GM23338 (cell line): ENCODE data around the gene USP17L21. TPM values are rescaled to one million over a fixed set of nuclear protein-coding genes. Genes with fewer than 3 reads are reported as not detected.
"Not testable (repeated sequence)": the region's sequence is repeated elsewhere in the genome, so short reads cannot be mapped to it uniquely, and the experiment has no call there.

Experiments
- ATAC-seq: fragments of 200-7000 bp; cut with Tn5 transposase; 3 replicates; pipeline ENCODE4 v1.9.1; 2020
- DNase-seq: peaks from one replicate; pipeline ENCODE4 v3.0.0-alpha.2; 2015; ENCODE audit warnings: low spot score
- H2AFZ ChIP-seq: fragments of 200-600 bp; sonication (generic); 2 replicates; pipeline ENCODE4 v1.8.0; 2016; ENCODE audit warnings: antibody characterized with exemption, mild to moderate bottlenecking, moderate library complexity
- H3F3A ChIP-seq: fragments of 200-600 bp; sonication (generic); replicated peaks from 2 replicates; pipeline ENCODE4 v1.8.0; 2017; ENCODE audit warnings: antibody characterized with exemption, mixed run types, low read depth
- H3K27ac ChIP-seq: fragments of 200-600 bp; sonication (generic); 2 replicates; pipeline ENCODE4 v1.6.1; 2016; ENCODE audit warnings: low read depth
- H3K27me3 ChIP-seq: fragments of 200-600 bp; sonication (generic); 2 replicates; pipeline ENCODE4 v1.8.0; 2016; ENCODE audit warnings: mild to moderate bottlenecking, mixed run types, moderate library complexity; ENCODE audit not compliant: insufficient read depth
- H3K36me3 ChIP-seq: fragments of 200-600 bp; sonication (generic); 2 replicates; pipeline ENCODE4 v1.8.0; 2016; ENCODE audit warnings: mild to moderate bottlenecking; ENCODE audit not compliant: insufficient read depth
- H3K4me1 ChIP-seq: fragments of 200-600 bp; sonication (generic); 2 replicates; pipeline ENCODE4 v1.8.0; 2016; ENCODE audit warnings: mild to moderate bottlenecking, moderate library complexity; ENCODE audit not compliant: insufficient read depth
- H3K4me2 ChIP-seq: fragments of 200-600 bp; sonication (generic); 2 replicates; pipeline ENCODE4 v1.7.1; 2017; ENCODE audit warnings: mixed run types
- H3K4me3 ChIP-seq: fragments of 200-600 bp; sonication (generic); 2 replicates; pipeline ENCODE4 v1.6.1; 2016; ENCODE audit warnings: mixed run types
- H3K79me2 ChIP-seq: fragments of 200-600 bp; sonication (generic); replicated peaks from 2 replicates; pipeline ENCODE4 v1.8.0; 2017; ENCODE audit warnings: mild to moderate bottlenecking; ENCODE audit not compliant: insufficient read depth
- H3K9me2 ChIP-seq: fragments of 200-600 bp; sonication (generic); 2 replicates; pipeline ENCODE4 v1.8.0; 2017; ENCODE audit not compliant: insufficient read depth
- H4K20me1 ChIP-seq: fragments of 200-600 bp; sonication (generic); replicated peaks from 2 replicates; pipeline ENCODE4 v1.8.0; 2017; ENCODE audit warnings: mild to moderate bottlenecking; ENCODE audit not compliant: insufficient read depth
- H3K27ac Mint-ChIP-seq: 2 replicates; pipeline ENCODE4 v1.8.0; 2020; ENCODE audit warnings: inconsistent platforms, mild to moderate bottlenecking, moderate library complexity, mixed read lengths
- H3K27me3 Mint-ChIP-seq: 3 replicates; pipeline ENCODE4 v1.8.0; 2022; ENCODE audit warnings: low read depth, mild to moderate bottlenecking, moderate library complexity, mixed read lengths, inconsistent platforms; ENCODE audit not compliant: insufficient read depth, poor library complexity
- H3K36me3 Mint-ChIP-seq: 3 replicates; pipeline ENCODE4 v1.8.0; 2021; ENCODE audit warnings: low read depth, mild to moderate bottlenecking, inconsistent platforms, moderate library complexity, mixed read lengths
- H3K4me1 Mint-ChIP-seq: 3 replicates; pipeline ENCODE4 v1.8.0; 2020; ENCODE audit warnings: mild to moderate bottlenecking, inconsistent platforms, mixed read lengths
- H3K4me3 Mint-ChIP-seq: 3 replicates; pipeline ENCODE4 v1.8.0; 2021; ENCODE audit warnings: moderate library complexity, mild to moderate bottlenecking, inconsistent platforms, mixed read lengths
- H3K9me3 Mint-ChIP-seq: 3 replicates; pipeline ENCODE4 v1.8.0; 2020; ENCODE audit warnings: moderate library complexity, mild to moderate bottlenecking, inconsistent platforms, mixed read lengths
- long read RNA-seq: library from polyadenylated mRNA; unstranded; transcript quantifications from one replicate; pipeline ENCODE4 v2.0.0, GENCODE V29; 2020; ENCODE audit not compliant: unreplicated experiment
- polyA plus RNA-seq: library from polyadenylated mRNA; unstranded; fragments of >200 nt; fragmentation: Nextera tagmentation; extraction: Ambion mirVana; gene quantifications from 2 replicates; pipeline ENCODE4 v1.2.1, GENCODE V29; 2016
- total RNA-seq: library from RNA; depleted of rRNA; stranded (reverse); fragments of >200 nt; shearing (Covaris generic); gene quantifications from 2 replicates; pipeline ENCODE4 v1.2.3, GENCODE V29; 2014; rRNA removed

Gene USP17L21, protein sequence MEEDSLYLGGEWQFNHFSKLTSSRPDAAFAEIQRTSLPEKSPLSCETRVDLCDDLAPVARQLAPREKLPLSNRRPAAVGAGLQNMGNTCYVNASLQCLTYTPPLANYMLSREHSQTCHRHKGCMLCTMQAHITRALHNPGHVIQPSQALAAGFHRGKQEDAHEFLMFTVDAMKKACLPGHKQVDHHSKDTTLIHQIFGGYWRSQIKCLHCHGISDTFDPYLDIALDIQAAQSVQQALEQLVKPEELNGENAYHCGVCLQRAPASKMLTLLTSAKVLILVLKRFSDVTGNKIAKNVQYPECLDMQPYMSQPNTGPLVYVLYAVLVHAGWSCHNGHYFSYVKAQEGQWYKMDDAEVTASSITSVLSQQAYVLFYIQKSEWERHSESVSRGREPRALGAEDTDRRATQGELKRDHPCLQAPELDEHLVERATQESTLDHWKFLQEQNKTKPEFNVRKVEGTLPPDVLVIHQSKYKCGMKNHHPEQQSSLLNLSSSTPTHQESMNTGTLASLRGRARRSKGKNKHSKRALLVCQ
- total RNA-seq (not detected in 2 replicates), polyA plus RNA-seq (not detected in 2 replicates)
- long read RNA-seq = 0 reads

DNA sequence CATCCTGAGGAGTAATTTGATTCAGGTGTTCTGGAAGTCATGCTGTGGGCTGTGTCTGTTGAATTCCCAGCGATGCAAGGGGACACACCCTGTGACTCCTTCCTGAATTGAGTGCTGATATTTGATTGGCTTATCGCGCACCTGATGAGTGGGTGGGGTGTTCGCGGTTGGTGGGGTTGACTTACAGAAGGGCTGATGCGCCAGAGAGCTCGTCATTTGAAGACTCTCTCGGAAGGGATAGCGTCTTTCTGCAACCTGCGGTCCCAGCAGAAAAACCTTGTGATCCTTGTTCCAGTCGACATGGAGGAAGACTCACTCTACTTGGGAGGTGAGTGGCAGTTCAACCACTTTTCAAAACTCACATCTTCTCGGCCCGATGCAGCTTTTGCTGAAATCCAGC is at the start of gene USP17L21:
Gene USP17L21 (plus strand): TSS at position 301 of the 400 bp plus-strand sequence. CDS start 0 bp downstream, at position 301.
- not testable (repeated sequence) for H3K4me1 ChIP-seq, H3K4me3 ChIP-seq, H3K36me3 ChIP-seq, H3K9me3 Mint-ChIP-seq, ATAC-seq, DNase-seq, H3K4me1 Mint-ChIP-seq, H3K36me3 Mint-ChIP-seq, H3K4me3 Mint-ChIP-seq, H3K27me3 ChIP-seq, H3K79me2 ChIP-seq, H2AFZ ChIP-seq, H3K4me2 ChIP-seq, H3K27me3 Mint-ChIP-seq, H3K27ac Mint-ChIP-seq, H3F3A ChIP-seq, H4K20me1 ChIP-seq, H3K9me2 ChIP-seq, H3K27ac ChIP-seq

DNA sequence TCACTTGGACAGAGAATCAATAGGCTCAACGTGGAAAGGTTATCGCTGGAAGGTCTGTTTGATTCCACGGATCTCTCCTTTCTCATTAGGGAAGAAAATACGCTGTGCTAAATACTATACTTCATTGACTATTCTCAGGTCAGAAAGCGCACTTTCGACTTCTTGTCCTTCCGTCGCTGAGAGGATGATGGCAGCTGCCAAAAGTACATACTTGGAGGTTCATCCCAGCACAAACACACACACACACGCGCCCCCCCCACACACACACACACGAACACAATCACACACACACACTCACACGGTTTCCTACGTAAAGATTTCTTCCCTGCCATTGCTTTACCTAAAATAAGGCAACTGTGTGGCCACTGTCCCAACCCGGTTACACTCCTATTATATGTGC is 48.0 kb upstream of the USP17L21 start:
- not testable (repeated sequence) for H3F3A ChIP-seq, ATAC-seq, H3K4me3 Mint-ChIP-seq, H4K20me1 ChIP-seq, H3K27ac ChIP-seq, H3K27ac Mint-ChIP-seq, H3K4me1 ChIP-seq, H2AFZ ChIP-seq, H3K9me2 ChIP-seq, H3K27me3 ChIP-seq, H3K27me3 Mint-ChIP-seq, H3K36me3 ChIP-seq, H3K4me2 ChIP-seq, H3K36me3 Mint-ChIP-seq, H3K79me2 ChIP-seq, H3K4me3 ChIP-seq, H3K9me3 Mint-ChIP-seq, DNase-seq, H3K4me1 Mint-ChIP-seq

DNA sequence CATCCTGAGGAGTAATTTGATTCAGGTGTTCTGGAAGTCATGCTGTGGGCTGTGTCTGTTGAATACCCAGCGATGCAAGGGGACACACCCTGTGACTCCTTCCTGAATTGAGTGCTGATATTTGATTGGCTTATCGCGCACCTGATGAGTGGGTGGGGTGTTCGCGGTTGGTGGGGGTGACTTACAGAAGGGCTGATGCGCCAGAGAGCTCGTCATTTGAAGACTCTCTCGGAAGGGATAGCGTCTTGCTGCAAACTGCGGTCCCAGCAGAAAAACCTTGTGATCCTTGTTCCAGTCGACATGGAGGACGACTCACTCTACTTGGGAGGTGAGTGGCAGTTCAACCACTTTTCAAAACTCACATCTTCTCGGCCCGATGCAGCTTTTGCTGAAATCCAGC is 47.6 kb upstream of the USP17L21 start, which contains the start of gene USP17L11:
Gene USP17L11 (plus strand): TSS at position 301 of the 400 bp plus-strand sequence. CDS start 0 bp downstream, at position 301.
- not testable (repeated sequence) for H3K27ac Mint-ChIP-seq, H3K79me2 ChIP-seq, H3K9me3 Mint-ChIP-seq, H3K4me3 ChIP-seq, H2AFZ ChIP-seq, ATAC-seq, DNase-seq, H4K20me1 ChIP-seq, H3K4me2 ChIP-seq, H3F3A ChIP-seq, H3K4me3 Mint-ChIP-seq, H3K9me2 ChIP-seq, H3K4me1 ChIP-seq, H3K27ac ChIP-seq, H3K4me1 Mint-ChIP-seq, H3K27me3 ChIP-seq, H3K36me3 ChIP-seq, H3K36me3 Mint-ChIP-seq, H3K27me3 Mint-ChIP-seq

DNA sequence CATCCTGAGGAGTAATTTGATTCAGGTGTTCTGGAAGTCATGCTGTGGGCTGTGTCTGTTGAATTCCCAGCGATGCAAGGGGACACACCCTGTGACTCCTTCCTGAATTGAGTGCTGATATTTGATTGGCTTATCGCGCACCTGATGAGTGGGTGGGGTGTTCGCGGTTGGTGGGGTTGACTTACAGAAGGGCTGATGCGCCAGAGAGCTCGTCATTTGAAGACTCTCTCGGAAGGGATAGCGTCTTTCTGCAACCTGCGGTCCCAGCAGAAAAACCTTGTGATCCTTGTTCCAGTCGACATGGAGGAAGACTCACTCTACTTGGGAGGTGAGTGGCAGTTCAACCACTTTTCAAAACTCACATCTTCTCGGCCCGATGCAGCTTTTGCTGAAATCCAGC is 42.8 kb upstream of the USP17L21 start, which contains the start of gene USP17L12:
Gene USP17L12 (plus strand): TSS at position 301 of the 400 bp plus-strand sequence. CDS start 0 bp downstream, at position 301.
- DNase-seq, H2AFZ ChIP-seq, H3K36me3 ChIP-seq, H3K27ac ChIP-seq, H3K4me1 ChIP-seq, H3K9me3 Mint-ChIP-seq, H3K4me3 Mint-ChIP-seq, H4K20me1 ChIP-seq, H3F3A ChIP-seq, H3K4me1 Mint-ChIP-seq, H3K9me2 ChIP-seq, H3K36me3 Mint-ChIP-seq, H3K4me2 ChIP-seq, ATAC-seq, H3K4me3 ChIP-seq, H3K27me3 ChIP-seq, H3K27me3 Mint-ChIP-seq, H3K27ac Mint-ChIP-seq, H3K79me2 ChIP-seq: not testable (repeated sequence)

DNA sequence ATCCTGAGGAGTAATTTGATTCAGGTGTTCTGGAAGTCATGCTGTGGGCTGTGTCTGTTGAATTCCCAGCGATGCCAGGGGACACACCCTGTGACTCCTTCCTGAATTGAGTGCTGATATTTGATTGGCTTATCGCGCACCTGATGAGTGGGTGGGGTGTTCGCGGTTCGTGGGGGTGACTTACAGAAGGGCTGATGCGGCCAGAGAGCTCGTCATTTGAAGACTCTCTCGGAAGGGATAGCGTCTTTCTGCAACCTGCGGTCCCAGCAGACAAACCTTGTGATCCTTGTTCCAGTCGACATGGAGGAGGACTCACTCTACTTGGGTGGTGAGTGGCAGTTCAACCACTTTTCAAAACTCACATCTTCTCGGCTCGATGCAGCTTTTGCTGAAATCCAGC is 38.1 kb upstream of the USP17L21 start, which contains the start of gene USP17L13:
Gene USP17L13 (plus strand): TSS at position 301 of the 400 bp plus-strand sequence. CDS start 0 bp downstream, at position 301.
- H3K27ac ChIP-seq, H3K27ac Mint-ChIP-seq, H3K9me3 Mint-ChIP-seq, DNase-seq, H3K36me3 Mint-ChIP-seq, H2AFZ ChIP-seq, H3K4me1 ChIP-seq, H3K4me1 Mint-ChIP-seq, H3K4me3 Mint-ChIP-seq, ATAC-seq, H3F3A ChIP-seq, H3K79me2 ChIP-seq, H4K20me1 ChIP-seq, H3K36me3 ChIP-seq, H3K27me3 Mint-ChIP-seq, H3K4me3 ChIP-seq, H3K27me3 ChIP-seq, H3K4me2 ChIP-seq, H3K9me2 ChIP-seq: not testable (repeated sequence)
